ENCODE data around the gene FBXW2. TPM values are rescaled to one million over a fixed set of nuclear protein-coding genes. Genes with fewer than 3 reads are reported as not detected.

Gene FBXW2
- polyA plus RNA-seq, 3 donors: 35.8 to 50.7 (median 46.9) TPM

- no peak for DNase-seq
Observed at GRCh38 chr9:120787933-120788332, 5.3 kb downstream of the FBXW2 start.

GRCh38 chr9:120783602-120784047 is 9.6 kb downstream of the FBXW2 start:
- DNase-seq: no peak

DNA sequence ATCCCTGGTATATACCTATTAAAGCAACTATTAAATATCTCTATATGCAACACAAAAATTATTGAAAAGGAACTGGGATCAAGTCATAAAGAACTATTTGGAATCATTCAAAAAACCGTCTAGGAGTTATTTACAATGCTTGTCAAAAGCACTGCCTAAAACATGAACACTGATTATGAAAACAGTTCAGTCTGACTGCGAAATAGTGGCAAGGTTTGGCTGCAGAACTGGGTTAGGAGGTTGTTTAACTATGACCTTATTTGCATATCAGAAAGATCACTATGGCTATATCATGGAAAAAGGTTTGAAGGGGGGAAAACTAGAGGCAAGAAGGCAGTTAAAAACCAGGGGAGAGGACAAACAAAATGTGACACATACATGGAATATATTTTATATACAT is 12.0 kb downstream of the FBXW2 start:
- DNase-seq: no peak

- DNase-seq: no peak
Observed at GRCh38 chr9:120780367-120780766, 12.8 kb downstream of the FBXW2 start.

DNA sequence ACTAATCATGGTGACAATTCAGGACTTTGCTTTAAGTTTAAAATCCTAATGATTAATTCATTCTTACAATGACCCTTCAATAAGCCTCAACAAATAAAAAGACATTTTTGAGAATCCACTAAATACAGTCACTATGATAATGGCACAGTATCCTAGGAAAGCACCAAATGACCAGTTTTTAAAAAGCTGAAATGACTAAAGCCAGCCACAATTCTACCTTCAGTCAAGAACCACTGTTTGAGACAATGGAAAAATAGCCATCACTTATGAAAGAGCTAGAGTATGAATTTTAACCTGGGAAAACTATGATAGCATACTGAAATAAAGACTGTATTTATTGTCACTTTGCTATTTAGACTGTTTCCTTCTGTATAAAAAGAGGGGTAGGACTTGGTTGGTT is 14.0 kb downstream of the FBXW2 start:
- DNase-seq: no peak

DNA sequence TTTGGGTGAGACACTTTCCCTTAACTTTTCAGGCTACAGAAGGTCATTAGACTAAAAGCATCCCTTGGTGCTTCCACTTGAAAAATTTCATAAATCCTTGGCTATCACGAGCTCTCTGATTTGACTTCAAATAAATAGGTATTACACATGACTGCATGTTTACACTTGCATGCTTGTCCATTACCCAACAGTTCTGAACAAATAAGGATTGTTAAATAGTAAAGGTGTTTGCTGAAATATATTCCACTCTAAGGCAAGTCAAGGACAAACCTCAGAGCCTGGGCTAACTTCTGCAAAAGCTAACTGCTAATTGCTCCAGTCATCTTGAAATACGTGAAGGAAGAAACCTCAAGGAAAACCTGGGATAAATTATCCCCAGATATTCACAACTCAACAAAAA is 14.5 kb downstream of the FBXW2 start:
- DNase-seq: no peak

- no peak for DNase-seq
Observed at GRCh38 chr9:120777229-120777628, 16.0 kb downstream of the FBXW2 start.

- DNase-seq: no peak
Observed at GRCh38 chr9:120776788-120777187, 16.4 kb downstream of the FBXW2 start.

DNA sequence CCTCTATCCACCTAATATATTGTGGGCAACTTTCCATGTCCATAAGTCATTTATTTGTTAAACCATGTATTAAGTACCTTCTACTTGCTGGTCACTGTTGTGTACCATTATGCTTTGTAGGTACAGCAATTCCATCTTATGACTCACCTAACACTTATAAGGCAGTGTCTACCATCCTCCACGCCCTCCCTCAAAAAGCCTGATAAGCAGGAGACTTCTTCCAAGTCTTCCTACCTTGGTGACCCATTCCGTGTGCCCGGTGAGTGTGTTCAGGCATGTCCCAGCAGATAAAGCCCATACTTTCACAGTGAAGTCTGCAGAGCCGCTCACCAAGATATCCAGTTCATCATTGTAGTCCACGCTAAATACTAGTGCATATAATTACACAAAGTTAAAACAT is 17.4 kb downstream of the FBXW2 start:
- DNase-seq: no peak

GRCh38 chr9:120774719-120775118 is 18.5 kb downstream of the FBXW2 start:
- no peak for DNase-seq

DNA sequence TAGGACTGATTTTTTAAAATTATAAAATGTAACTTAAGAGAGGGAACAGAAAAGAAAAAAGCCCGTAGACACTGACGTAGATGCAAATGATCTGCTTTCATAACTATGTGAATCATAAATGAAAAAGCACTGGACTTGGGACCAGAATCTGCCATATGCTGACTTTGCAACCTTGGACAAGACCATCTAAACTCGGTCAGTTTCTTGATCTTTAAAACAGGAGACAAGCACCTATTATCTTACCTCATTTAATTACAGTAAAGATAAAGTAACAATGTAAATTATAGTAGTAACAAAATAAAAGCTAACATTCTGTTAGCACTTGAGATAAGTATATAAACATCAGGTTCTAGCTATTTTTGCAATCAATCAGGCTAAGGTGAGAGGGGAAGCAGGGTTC is 20.0 kb downstream of the FBXW2 start:
- no peak for DNase-seq

- DNase-seq: no peak
Observed at GRCh38 chr9:120770931-120771330, 22.3 kb downstream of the FBXW2 start.

GRCh38 chr9:120768886-120769285 is 24.3 kb downstream of the FBXW2 start:
- DNase-seq: no peak

GRCh38 chr9:120768247-120768646 is 25.0 kb downstream of the FBXW2 start:
- DNase-seq: no peak

GRCh38 chr9:120767451-120767850 is 25.8 kb downstream of the FBXW2 start:
- no peak for DNase-seq

- DNase-seq: no peak
Observed at GRCh38 chr9:120765910-120766425, 27.2 kb downstream of the FBXW2 start.

- DNase-seq: no peak
Observed at GRCh38 chr9:120764476-120764875, 28.7 kb downstream of the FBXW2 start.

DNA sequence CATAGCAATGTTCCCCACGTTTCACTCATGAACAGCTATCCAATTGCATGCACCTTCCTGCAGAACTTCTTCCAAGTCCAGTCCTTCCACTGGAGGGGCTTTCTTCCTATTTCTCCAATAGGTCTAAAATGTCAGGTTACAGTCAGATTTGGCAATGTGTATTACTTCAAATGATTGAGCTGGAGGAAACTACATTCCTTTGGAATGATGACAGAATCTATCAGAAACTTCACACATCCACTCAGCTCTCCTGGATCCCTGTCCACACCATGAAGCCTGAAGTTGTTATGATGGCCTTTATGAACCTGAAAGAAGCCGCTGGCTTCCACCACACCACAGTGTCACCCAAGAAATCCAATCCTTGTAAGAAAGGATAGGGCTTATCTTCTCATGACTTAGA is 32.2 kb downstream of the FBXW2 start:
- DNase-seq: no peak

GRCh38 chr9:120759755-120760400 is 33.3 kb downstream of the FBXW2 start:
- no peak for DNase-seq

DNA sequence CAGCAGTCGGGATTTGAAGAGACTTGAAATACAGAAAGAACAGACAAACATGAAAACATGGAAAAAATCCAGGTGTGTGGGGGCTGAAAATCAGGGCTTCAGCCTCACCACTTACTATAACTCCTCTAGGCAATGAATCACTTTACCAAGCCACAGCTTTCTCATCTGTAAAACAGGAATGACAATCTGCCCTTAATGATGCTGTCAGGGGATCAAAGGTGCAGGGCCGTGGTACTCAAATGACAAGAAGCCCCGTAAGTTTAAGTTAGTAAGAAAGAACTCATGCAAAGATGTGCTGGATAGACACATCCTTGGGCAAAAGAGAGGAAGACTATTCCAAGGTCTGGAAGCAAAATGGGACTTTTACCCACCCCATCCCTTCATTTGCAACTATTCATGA is 34.7 kb downstream of the FBXW2 start:
- no peak for DNase-seq

DNA sequence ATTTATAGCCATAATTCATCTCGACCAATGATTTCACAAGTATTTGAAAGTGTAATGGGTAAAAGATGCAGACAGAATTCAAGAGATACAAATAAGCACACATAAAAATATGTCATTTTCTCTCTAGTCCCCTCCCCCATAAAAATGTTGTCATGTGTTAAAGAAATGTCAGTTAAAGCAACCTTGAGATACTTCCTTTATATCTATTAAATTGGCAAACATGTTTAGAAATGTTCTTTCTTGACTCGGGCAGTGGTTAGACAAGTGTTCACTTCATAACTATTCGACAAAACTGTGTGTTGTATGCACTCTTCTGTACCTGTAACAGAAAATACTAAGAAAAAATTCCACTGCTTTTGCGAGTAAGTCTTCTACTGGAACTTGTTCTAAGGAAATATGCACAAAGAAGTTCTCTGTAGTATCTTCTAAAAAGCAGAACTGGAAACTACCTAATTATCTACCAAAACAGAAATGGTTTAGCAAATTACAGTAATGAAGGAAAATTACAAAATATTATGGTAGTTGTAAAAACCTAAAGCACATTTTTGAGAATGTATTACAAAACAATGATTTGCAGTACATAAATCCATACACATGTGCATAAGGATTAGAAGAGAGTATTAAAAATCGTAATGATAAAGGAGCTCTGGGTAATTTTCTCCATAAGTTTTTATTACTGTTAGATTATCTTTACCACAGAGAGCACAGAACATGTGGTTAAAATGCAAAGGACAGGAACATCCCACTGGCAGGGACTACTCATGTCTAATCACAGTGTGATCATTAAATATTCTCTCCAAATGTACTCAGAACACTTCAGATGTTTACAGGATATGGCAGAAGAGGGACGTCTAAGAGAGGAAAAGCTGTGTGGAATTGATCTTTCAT is 35.9 kb downstream of the FBXW2 start:
- no peak for DNase-seq

GRCh38 chr9:120756531-120756930 is 36.7 kb downstream of the FBXW2 start:
- no peak for DNase-seq

GRCh38 chr9:120755810-120756434 is 37.3 kb downstream of the FBXW2 start:
- DNase-seq: peak; percentile 46
